NCI-H1092 (cell line): Measurements from ENCODE around the gene BTG1.
"Not testable (repeated sequence)": the region's sequence is repeated elsewhere in the genome, so short reads cannot be mapped to it uniquely, and the experiment has no call there.

ENCODE experiments used
- DNase-seq: peaks from one replicate; lab custom pipeline; 2025; lab: John Stamatoyannopoulos, UW

Gene BTG1

DNA sequence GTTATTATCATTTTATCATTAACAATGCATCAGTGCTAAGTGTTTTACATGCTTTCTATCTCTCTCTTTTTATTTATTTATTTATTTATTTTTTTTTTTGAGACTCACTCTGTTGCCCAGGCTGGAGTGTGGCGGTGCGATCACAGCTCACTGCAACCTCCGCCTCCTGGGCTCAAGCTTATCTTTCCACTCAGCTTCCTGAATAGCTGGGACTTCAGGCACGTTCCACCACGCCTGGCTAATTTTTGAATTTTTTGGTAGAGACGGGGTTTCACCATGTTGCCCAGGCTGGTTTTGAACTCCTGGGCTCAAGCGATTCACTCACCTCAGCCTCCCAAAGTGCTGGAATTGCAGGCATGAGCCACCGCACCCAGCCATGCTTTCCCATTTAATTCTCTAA is 3.9 kb upstream of the BTG1 start:
- DNase-seq: no peak

DNA sequence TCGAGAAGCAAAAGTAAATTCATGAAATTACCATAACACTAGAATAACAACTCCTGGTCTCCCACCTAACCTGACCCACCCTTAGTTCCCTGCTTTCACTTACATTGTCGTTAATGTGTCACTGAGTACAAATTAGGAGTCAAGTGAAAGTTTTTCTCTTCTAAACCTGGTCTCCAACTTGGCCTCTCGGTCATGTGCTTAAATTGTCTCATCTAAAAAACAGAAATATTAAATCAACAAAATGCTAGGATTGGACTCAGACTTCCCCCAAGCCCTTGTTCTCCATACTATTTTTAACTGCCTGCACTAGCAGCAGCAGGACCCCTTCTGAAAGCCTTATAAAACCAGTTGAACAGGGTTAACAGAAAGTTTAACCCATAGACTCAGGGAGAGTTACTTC is 1.8 kb upstream of the BTG1 start:
- DNase-seq: no peak

DNA sequence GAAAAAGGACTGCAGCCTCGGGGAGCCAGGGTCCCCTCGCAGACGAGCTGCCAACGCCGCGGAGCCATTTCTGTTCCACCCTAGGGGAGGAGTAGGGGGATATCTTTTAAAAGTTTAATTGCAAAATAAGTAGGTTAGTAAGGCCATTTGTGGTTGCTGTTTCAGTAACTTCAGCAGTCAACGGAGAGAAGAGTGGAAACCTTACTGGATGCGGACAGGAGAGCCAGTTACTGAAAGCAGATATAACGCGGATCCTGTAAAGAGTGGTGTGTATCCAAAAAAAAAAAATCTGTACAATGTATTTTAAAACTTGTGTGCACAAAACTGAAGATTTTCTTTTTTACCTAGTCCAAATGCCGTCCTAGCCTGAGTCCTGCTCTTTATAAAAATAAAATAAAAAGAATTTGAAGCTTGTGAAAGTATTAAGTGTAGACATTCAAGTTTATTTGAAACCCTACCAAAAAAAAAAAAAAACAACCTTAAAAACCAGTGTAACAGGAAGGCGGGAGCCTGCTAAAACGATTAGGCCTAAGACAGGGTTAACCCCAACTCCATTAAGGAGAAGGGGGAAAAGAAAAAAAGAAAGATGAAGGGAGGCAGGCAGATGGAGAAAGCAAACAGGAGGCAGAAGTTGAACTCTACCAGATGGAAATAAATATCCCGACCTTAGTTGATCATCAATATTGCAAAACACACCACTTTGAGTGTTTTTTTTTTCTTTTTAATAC is 1.0 kb upstream of the BTG1 start:
- DNase-seq: no peak

DNA sequence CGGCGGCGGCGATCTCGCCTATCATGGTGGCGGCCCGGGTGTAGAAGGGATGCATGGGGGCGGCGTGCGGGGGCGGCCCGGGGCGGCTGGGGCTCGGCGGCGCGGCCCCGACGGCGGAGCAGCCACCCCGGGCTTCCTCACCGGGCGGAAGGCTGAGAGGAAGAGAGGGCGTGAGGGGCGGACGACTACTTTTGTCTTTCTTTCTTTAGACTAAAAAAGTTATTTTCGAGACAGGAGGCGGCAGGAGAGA is 240 bp downstream of the BTG1 start:
- DNase-seq: no peak

DNA sequence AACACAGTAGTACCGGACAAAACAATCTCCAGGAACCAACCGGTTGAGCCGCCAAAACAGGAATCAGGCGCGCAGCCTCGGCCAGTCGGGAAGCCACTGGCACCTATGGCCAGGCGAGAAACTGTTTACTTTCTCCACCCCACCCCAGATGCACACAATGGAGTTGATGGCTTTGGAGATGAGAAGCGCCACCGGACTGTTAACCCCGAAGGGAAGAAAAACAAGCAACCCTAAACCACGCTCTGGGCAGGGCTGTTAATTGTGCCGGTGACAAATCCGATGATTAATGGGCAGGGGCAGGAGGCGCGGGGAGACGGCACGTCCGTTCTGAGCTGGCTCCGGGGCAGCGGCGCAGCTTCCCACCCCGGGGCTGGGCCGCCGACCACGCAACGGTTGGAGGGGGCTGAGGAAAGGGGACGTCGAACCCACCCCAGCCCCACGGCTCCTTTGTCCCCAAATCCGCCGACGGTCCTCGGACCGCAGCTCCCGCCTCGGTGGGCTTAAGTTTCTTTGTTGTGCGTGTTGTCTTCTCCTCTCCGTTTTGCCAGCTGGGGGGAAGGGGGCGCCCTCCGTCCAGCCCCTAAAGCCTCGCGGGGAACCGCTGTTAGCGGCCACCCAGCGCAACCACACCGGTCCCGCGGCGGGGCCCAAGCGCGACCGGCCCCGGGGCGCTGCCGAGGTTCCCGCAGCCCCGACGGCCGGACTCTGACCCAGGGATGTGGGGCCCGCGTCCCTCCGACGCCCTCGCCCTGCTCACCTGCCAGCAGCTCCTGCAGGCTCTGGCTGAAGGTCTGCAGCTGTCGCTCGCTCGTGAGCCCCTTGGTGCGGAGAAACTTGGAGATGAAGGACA is 790 bp downstream of the BTG1 start:
- peak; percentile 54 for DNase-seq

DNA sequence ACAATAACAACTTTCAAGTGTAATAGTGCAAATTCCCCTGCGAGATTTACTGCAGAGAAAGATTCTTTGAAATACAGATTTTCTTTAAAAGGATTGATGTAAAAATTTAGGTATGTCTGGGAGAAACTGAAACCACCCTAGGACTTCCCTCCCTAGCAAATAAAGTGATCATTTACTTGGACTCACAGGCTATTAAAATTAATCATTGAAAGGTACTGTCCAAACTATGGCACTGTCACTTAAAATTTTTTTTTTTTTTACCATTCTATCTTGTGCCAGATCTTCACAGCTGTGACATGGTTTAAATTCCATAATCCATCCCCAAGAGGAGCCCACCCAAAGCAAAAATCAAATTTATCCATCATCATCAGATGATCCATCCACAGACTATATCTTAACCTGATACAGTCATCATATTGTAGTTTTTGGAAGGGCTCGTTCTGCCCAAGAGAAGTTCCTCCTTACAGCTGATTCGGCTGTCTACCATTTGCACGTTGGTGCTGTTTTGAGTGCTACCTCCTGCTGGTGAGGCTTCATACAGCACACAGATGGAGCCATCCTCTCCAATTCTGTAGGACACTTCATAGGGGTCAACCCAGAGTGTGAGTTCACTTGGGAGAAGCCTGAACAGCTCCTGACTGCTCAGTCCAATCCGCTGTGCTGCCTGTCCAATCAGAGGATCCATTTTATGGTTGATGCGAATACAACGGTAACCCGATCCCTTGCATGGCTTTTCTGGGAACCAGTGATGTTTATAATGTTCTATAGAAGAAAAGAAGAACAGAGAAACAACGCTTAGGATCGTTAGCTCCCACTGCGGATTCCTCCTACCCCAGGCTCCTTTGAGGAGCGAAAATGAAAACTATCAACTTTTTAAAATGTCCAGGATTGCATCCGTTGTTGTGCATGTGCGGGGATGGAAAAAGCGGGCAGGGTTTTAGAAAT is 1.7 kb downstream of the BTG1 start:
- DNase-seq: peak; percentile 38

DNA sequence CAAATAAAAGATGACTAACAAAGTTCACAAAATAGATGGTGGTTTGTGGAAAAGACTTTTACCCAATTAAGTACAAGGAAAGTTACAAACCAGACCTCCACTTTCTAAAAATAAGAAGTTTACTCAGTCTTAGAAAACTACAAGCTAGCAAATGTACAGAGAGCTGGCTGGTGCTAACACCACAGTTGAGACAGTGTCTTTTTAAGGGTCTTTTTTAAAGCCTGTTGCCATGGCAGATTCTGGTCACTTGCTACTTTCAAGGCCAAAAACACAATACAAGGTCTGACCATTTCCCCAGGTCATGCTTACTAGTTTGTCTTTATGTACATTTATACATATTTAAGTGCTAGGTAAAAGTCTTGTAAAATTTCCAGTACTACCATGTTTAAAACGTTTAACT is 2.4 kb downstream of the BTG1 start:
- no peak for DNase-seq

DNA sequence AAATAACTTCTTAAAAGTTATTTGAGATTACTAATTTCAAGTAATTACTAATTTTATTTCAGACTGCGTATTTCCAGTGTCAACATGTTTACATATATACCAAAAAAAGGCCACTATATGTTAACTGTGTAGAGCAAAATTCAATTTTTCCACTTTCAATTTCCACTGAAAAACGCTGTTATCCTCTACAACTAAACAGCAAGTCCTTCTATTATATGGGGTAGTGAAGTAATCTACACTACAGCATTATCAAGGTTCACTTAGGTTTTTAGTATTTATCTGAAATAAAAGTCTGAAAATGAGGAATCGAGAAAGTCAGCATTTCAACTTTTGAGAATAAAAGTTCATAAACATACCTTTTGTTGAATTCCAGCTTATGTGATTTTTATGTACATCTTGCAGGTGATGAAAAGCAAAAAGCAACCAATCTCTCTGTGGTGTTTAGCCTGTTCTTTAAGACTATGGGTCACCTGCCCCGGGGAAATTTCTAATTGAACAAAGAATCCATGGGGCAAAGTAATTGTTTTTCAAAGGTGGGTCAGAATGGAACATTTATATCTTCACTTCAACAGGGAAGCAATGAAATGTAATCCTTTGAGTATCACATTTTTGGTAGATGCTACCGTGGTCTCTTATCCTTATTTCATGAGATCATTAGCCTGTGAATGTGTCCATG is 3.3 kb downstream of the BTG1 start:
- no peak for DNase-seq

DNA sequence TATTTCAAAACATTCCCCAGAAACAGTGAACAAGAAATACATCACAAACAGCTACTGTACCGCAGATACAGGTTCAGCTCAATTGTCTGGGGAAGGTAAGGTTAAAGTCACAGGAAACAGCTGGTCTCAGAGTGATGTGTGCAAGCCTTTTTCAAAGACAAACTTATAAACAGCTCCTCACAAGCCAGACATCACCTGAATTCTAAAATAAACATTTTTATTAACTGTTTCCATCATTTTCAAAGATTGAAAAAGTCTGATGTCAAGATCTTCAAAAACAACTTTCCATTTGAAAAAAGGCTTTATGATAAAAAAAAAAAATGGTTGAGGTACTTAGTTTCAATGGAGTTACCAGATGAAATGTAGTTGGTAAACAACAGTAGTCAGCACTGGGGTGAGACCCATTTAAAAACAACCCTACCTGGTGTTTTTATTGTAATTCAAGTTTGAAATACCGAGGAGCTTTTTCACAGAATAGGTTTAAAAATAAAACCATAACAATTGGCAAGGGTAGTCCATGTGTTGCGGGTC is 4.0 kb downstream of the BTG1 start:
- DNase-seq: no peak

DNA sequence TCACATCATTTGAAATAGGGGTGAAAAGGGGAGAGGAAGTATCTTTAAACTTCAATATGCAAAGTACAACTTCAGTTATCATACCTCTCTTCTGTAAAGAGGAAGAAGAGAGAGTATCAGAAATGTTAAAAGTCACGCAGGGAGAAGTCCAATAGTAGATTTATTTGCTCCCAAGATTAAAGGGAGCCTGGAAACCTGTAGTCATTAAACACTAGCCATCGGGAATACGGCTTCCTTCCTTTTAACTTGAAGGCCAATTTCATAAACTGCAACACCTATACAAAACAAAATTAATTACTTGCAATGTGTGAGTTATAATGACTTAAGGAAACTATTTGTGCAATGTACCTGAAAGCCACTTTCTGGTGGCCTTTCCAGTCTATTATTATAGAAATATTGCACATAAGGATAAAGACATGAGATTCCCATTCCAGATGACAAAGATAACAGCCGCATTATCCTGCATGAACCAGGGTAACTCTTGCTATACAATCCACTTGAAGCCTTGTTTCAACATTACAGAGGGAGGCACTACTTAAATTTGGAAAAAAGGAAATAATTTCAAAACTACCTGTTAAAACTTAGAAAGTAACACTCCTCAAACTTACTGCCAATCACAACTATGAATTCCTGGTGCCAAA is 4.6 kb downstream of the BTG1 start:
- no peak for DNase-seq

DNA sequence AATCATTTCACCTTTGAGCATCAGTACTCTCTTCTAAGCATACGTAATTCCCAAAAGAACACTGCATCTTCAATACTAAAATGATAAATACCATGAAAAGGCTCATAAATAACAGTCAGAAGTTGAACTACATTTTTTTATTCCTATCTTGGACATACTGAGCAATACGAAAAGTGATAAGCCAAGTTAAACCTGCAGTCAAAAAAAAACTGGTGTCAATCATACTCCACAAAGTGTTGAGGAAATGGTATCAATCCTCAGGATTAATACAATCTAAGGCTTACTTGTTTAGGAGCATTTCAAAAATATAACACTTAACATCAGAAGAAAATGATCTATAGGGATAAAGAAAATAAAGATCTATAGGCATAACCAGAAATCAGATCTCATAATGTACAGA is 5.5 kb downstream of the BTG1 start:
- no peak for DNase-seq

DNA sequence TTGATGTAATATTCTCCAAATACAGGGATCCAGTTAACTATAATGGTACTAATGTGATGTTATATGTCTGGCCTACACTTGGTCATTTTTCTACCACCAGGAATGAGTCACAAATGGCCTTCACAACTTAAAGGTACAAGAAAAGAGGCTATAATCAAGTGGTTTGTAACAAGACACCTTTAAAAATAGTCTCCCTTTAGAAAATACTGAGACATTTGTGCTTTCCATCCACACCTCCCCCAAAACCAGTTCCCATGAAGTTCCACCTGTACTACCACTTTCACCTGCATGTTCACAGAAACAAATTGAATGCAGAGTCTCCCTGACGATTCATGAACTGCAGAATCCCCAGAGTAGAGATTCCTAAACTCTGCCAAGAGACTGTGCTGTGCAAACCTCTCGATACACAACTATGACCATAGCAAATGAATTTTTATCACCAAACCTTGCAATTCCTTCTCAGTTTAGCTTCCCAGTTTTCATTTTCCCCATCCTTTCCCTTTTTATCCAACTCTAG is 6.0 kb downstream of the BTG1 start:
- DNase-seq: no peak

DNA sequence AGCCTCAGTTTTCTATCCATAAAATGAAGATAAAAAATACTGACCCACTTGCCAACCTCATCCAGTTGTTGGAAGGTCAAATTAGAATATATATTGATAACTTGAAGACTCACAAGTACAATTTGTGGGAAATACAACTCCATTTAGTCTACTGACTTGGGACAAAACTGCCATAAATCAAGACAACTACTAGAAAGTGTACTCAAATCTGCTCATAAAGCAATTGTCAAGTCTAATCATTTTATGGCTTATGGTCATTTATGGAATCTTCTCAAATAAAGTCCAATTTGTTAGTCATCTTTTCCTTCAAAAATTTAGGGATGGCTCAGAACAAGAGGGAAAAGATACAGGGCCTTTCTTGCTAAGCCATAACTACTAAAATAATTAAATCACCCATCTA is 7.0 kb downstream of the BTG1 start:
- no peak for DNase-seq

DNA sequence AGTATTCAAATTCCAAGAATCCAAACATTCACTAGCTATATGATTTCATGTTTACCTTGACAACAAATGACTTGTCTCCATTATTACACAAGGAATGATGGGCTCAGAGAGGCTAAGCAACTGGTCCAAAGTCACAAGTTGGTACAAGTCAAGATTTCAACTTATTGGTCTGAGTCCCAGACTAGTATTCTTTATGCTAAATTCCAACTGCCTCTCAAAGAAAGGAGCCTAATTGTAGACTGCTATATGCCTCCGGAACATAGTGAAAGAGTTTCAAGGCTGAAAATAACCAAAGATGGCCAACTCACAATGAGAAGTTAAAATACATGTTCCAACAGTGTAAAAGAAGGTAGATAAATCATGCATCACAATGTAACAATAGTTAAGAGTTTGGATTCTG is 7.5 kb downstream of the BTG1 start:
- DNase-seq: no peak

DNA sequence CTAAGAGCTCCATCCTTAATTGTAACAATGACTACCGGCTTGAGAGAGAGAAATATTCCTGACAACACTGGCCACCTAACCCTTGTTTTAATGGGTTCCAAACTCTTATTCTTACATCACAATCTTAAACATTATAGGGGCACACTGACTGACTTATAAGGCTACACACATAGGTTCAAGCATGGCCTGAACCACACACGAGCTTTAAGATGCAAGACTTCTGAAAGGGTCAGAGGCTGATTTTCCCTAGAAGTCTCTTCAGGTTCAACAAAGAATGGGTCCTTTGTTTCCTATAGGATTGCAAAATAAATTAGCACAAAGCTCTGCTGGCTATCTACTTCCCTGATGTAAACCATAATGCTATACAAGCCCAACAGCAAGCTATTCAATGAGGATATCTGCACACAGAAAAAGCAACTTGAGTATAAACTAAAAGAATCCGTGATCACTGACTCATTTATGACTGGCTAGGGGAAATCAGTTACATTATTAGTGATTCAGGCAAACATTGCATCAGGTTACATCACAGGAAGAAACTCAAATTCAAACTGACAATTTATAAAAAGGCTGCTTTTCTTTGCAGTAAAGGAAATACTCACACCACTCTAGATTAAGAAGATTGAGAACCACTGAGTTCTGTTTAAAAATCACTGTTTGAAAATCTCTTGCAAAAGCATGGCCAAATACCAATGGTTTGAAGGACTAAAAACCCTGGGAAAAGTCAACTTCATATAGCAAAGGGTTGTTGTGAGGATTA is 8.5 kb downstream of the BTG1 start:
- DNase-seq: no peak

DNA sequence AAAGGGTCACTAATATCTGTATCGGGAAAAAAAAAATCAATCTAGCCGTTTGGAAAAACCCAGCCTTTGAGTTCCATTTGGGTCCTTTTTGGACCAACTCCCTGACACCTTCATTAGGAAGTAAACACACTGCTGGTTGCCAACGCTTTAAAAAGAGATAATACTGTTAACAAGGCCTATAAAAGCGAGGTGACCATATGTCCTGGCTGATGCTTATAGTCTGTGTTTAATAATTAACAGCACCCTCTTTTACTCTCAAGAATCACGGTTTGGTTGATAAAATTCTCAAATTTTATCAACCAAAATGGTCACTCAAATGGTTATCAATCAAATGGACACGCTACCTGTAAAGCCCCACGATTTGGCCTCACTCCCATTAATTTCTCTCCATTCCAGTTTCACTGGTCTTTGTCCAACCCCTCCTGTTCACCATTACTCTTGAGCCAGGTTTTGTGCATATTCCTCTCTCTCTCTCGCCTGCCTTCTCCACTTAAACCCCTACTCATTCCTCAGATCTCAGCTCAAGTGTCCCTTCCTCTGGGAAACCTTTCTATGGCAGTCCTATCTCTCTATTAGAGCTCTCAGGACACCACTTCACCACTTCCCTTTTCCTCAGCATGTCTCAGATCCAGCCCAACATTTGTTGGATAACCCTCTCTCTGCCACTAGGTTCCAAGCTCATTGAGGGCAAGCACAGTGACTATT is 9.5 kb downstream of the BTG1 start:
- DNase-seq: no peak

DNA sequence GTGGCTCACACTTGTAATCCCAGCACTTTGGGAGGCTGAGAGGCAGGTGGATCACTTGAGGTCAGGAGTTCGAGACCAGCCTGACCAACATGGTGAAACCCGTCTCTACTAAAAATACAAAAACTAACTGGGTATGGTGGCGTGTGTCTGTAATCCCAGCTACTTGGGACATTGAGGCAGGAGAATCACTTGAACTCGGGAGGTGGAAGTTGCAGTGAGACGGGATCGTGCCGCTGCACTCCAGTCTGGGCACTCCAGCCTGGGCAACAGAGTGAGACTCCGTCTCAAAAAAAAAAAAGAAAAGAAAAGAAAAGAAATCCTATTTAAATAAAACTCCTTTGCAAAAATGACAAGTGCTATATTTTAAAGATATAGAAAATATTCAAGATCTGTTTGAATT is 10.1 kb downstream of the BTG1 start:
- not testable (repeated sequence) for DNase-seq

DNA sequence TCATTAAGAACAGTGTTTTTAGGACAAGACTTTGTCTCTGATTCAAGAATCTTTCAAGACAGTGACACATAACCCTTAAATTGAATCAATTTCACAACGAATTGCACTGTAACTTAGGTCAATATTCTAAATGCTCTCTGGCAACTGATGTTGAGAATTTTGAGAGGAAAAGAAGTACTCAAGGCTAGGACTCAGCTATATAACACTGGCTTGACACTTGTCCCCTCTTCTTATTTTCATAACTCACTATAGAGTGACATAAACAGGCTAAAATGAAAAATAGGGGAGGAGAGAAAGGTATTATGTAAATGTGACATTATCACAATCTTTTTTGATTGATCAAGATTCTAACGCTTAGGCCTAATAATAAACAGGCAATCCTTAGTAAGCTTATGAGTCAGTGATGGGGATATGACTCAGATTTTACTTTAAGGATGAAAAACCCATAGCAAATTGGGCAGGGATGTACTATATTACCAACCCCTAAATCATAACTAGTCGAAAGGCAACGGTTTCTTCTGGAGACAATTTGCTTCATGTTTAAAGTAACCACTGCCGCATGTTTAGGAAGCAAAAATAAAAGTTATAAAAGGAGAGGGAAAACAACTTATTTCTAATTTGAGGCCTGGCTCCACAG is 10.9 kb downstream of the BTG1 start:
- DNase-seq: no peak
